ENCODE data around the gene PDK2. TPM values are rescaled to one million over a fixed set of nuclear protein-coding genes. Genes with fewer than 3 reads are reported as not detected.

The PDK2 gene
- total RNA-seq, 4 donors from 2014 or later, result 37.9 to 77.7 (median 49.8) TPM

DNA sequence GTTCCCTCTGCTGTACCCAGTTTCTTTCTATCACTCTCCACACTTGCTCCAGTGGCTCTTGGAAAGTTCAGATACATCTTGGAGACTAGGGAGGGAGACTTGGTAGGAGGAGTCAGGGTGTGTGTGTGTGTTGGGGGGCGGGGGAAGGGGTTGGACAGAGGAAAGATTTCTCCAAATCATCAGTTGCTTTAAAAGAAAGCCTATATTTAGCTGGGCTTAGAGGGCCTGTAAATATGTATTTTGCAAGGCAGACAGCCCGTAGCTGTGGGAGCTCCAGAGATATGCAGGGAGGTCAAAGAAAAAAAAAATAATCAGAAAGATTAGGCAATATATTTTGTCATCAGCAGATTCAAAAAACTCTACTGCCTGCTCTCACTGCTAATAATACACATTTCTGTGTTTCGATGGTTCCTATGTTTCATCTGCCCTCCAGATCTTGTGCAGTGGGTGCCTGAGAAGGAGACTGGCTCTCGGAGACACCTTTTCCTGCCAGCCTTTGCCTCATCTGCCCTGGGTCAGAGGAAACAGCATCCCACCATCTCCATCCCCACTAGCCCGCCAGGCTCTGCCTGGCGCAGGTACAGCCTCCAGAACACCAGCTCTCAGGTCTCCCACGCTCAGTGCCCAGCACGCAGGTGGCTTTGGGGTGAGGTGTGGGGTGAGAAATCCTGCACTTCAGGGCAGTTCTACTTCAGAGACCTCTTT lies 60.1 kb downstream of the PDK2 start:
- no peaks in the 10 kb centered on the region for H3K9me3 ChIP-seq
- no peaks in the 10 kb centered on the region for H3K36me3 ChIP-seq
- TF ChIP-seq, protein P1, sequence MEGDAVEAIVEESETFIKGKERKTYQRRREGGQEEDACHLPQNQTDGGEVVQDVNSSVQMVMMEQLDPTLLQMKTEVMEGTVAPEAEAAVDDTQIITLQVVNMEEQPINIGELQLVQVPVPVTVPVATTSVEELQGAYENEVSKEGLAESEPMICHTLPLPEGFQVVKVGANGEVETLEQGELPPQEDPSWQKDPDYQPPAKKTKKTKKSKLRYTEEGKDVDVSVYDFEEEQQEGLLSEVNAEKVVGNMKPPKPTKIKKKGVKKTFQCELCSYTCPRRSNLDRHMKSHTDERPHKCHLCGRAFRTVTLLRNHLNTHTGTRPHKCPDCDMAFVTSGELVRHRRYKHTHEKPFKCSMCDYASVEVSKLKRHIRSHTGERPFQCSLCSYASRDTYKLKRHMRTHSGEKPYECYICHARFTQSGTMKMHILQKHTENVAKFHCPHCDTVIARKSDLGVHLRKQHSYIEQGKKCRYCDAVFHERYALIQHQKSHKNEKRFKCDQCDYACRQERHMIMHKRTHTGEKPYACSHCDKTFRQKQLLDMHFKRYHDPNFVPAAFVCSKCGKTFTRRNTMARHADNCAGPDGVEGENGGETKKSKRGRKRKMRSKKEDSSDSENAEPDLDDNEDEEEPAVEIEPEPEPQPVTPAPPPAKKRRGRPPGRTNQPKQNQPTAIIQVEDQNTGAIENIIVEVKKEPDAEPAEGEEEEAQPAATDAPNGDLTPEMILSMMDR (IDR thresholded peaks at IDR 0.05), result no peak
- TF ChIP-seq EP300 (IDR thresholded peaks at IDR 0.05) (no peak), POLR2A (IDR thresholded peaks at IDR 0.05) (no peak)
- peak overlapping the region in 3 of 4 donors; percentile 50 to 92 (median 69) for H3K27ac ChIP-seq
- no peak for DNase-seq (ENCODE audit: low spot score in 2 of 2)
- peaks cover 0 to 46% (median 17%) of the 10 kb centered on the region in 4 donors for H3K4me1 ChIP-seq
- no peaks in the 10 kb centered on the region for H3K27me3 ChIP-seq
- WGBS, 2 donors, result 61 to 63% methylated on average over 8 of the region's 8 CpGs
- no peak overlapping the region for H3K4me3 ChIP-seq

DNA sequence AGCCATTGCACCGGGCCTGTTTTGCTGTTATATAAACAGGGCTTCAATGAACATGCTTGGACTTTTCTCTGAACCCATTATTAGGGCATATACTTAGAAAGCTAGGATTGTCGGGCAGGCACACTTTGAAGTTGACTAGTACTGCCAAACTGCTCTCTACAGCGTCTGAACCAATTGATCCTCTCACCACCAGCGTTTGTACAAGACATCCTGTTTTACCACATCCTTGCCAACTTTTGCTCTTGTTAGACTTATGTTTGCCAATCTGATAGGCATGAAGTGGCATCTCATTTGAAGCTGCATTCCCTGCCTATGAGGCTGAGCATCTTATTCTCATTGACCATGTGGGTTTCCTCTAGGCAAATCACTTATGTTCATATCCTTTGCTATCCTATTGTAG lies 62.7 kb downstream of the PDK2 start:
- no peaks in the 10 kb centered on the region for H3K9me3 ChIP-seq
- no peak overlapping the region for H3K27ac ChIP-seq
- WGBS, 2 donors, result 71 to 74% methylated on average over 4 of the region's 4 CpGs
- no peak for DNase-seq (ENCODE audit: low spot score in 2 of 2)
- TF ChIP-seq, protein P1 (IDR thresholded peaks at IDR 0.05), result no peak
- no peak for TF ChIP-seq POLR2A (IDR thresholded peaks at IDR 0.05)
- TF ChIP-seq EP300 (IDR thresholded peaks at IDR 0.05), result no peak
- no peaks in the 10 kb centered on the region for H3K36me3 ChIP-seq
- H3K4me1 ChIP-seq, result peaks cover 0 to 44% (median 16%) of the 10 kb centered on the region in 4 donors
- H3K4me3 ChIP-seq, result no peak overlapping the region
- no peaks in the 10 kb centered on the region for H3K27me3 ChIP-seq

DNA sequence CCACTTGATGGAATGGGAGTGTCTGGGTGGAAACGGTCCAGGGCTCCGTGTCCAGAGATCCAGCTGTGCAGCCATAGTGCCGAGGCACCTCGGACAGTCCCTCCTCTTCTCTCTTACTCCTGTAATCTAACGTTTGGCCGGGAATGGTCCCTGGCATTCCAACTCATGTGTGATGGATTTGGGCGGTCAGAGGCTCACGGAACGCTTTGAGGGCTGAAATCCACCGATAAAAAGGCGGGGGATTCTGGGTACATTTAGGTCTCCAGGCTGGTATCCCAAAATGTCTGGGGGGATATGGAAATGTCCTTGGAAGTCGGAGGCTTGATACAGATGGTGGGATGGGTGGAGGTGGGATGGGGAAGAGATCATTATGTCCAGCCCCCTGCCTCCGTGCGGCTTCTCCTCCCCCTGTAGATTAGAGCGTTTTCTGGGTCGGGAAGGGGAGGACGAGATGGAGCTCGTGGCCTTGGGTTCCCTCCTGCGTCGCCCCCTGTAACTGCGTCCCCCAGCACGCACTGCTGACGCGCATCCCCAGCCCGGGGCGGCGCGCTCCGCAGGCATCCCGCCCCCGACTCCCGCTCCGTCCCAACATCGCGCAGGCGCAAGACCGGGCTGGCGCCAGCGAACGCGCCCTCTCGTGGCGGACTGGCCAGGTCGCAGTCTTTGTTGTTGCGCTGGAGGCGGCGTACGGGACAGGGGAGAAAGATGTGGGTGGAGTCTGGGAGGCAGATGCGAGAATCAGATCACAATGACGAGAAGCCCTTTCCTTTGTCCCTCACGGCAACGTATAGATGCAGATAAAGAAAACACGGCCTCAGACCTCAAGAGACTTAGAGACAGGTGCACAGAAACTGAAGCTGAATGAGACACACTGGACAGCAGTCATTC lies 66.1 kb downstream of the PDK2 start:
- DNase-seq (ENCODE audit: low spot score in 2 of 2), result peak; percentile 85 to 86
- H3K4me1 ChIP-seq, result peaks cover 0 to 23% (median 6%) of the 10 kb centered on the region in 4 donors
- no peaks in the 10 kb centered on the region for H3K9me3 ChIP-seq
- H3K27me3 ChIP-seq, result no peaks in the 10 kb centered on the region
- H3K36me3 ChIP-seq, result no peaks in the 10 kb centered on the region
- 1% methylated on average over 30 to 41 of the region's 53 CpGs for whole genome bisulfite sequencing, 2 donors
- TF ChIP-seq POLR2A (IDR thresholded peaks at IDR 0.05) (peak in 1 of 2 donors; percentile 62), EP300 (IDR thresholded peaks at IDR 0.05) (peak; percentile 65 to 87)
- TF ChIP-seq, protein P1 (IDR thresholded peaks at IDR 0.05), result peak; percentile 96 to 98 (median 98)
- peak overlapping the region; percentile 29 to 63 (median 54) for H3K4me3 ChIP-seq
- peak overlapping the region; percentile 24 to 82 (median 66) for H3K27ac ChIP-seq

Other genes starting within 250 kb of the PDK2 start
- gene TAC4, start 247.3 kb upstream of the PDK2 start, total RNA-seq, result not detected
- not detected for gene DLX4, start 126.2 kb upstream of the PDK2 start, total RNA-seq
- under 1 TPM in 1 of 4 donors, not detected in 3; 0.30 TPM for gene DLX3, start 100.1 kb upstream of the PDK2 start, total RNA-seq
- 10 to 100 TPM; 59.2 to 85.7 (median 69.1) TPM for gene ITGA3, start 39.2 kb upstream of the PDK2 start, total RNA-seq
- gene SAMD14, start 34.8 kb downstream of the PDK2 start, total RNA-seq, result 1 to 10 TPM in 2 of 4 donors, under 1 TPM in 2; 0.63 to 1.5 (median 1.1) TPM
- gene PPP1R9B, start 55.3 kb downstream of the PDK2 start, total RNA-seq, result 10 to 100 TPM; 28.4 to 54.9 (median 36.9) TPM
- gene SGCA, start 70.7 kb downstream of the PDK2 start, total RNA-seq, result 1 to 10 TPM; 1.8 to 7.8 (median 4.9) TPM
- gene COL1A1, start 106.3 kb downstream of the PDK2 start, total RNA-seq, result 100 to 1,000 TPM in 1 of 4 donors, 10 to 100 TPM in 3; 31.5 to 185 (median 73.0) TPM
- under 1 TPM in 2 of 4 donors, not detected in 2; 0.44 to 0.59 TPM for gene TMEM92, start 179.1 kb downstream of the PDK2 start, total RNA-seq